ENCODE data around the gene DUSP1. TPM values are rescaled to one million over a fixed set of nuclear protein-coding genes. Genes with fewer than 3 reads are reported as not detected.

Gene DUSP1
- total and polyA plus RNA-seq, 7 donors: 81.8 to 287 (median 141) TPM

DNA sequence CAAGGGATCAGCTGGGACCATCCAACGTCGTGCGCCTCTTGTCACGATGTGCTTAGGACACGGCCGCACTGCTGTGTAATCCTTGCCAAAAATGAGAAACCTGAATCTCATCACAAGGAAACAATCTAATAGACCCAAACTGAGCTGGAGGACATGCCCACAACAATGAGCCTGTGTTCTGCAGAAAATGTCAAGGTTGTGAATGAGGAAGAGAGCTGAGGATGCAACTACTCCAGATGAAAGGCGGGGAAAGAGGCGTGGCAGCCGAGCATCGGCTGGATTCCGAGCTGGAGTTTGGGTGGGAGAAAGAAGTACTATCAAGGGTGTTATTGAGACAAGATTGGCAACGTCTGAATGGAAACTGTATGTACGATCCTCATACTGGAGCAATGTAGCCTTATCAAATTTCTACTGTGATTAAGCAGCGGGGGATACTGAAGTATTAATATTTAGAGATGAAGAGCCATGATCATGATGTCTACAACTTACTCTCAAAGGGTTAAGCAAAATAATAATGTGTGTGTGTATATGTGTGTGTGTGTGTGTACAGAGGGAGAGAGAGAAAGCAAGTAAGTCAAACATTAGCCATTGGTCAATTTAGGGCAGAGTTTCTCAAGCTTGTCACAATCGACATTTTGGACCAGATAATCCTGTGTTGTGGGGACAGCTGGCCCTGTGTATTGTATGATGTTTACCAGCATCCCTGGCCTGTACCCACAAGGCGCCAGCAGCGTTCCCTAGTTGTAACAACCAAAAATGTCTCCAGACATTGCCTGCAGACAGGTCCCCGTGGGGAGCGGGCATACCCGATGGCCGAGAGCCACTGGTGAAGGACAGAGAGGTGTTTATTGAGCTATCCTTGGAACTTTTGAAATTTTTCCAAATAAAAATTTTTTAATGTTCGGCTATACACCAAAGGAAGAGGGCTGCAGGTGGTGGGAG is 46.5 kb downstream of the DUSP1 start:
- H3K36me3 ChIP-seq (ENCODE audit: insufficient read depth in 1 of 2, low read depth in 1 of 2): no peaks in the 10 kb centered on the region
- no peak overlapping the region for H3K4me3 ChIP-seq
- 51 to 57% (median 52%) methylated on average over 22 of the region's 22 CpGs for WGBS, 3 donors
- H3K9me3 ChIP-seq: no peaks in the 10 kb centered on the region
- TF ChIP-seq, protein P1, sequence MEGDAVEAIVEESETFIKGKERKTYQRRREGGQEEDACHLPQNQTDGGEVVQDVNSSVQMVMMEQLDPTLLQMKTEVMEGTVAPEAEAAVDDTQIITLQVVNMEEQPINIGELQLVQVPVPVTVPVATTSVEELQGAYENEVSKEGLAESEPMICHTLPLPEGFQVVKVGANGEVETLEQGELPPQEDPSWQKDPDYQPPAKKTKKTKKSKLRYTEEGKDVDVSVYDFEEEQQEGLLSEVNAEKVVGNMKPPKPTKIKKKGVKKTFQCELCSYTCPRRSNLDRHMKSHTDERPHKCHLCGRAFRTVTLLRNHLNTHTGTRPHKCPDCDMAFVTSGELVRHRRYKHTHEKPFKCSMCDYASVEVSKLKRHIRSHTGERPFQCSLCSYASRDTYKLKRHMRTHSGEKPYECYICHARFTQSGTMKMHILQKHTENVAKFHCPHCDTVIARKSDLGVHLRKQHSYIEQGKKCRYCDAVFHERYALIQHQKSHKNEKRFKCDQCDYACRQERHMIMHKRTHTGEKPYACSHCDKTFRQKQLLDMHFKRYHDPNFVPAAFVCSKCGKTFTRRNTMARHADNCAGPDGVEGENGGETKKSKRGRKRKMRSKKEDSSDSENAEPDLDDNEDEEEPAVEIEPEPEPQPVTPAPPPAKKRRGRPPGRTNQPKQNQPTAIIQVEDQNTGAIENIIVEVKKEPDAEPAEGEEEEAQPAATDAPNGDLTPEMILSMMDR (IDR thresholded peaks at IDR 0.05): no peak
- DNase-seq (no peak), ATAC-seq (no peak)
- intact Hi-C loops (cut with DNase I): no loop called here
- H3K4me1 ChIP-seq: peaks cover 14% of the 10 kb centered on the region
- no peaks in the 10 kb centered on the region for H3K27me3 ChIP-seq (ENCODE audit: insufficient read depth in 3 of 3, low read length in 2 of 3)
- H3K27ac ChIP-seq: no peak overlapping the region

DNA sequence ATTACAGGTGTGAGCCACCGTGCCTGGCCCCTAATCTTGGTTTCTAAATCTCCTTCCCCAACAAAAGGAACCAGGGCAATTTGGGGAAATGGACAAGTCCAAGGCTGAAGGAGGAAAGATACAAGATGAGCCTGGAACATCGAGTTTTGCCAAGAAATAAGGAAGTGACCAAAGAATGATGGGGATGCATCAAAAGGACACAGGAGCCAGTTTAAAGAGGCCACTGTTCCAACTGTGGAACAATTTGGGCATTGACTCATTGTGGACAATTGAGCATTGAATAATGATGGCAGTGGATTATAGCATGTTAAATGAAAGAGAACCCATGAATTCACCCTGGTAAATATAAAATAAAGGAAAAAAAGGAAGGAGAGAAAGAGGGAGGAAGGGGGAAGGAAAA is 47.5 kb downstream of the DUSP1 start:
- H3K27me3 ChIP-seq (ENCODE audit: insufficient read depth in 3 of 3, low read length in 2 of 3): no peaks in the 10 kb centered on the region
- WGBS, 3 donors: 45 to 66% (median 59%) methylated on average over 2 of the region's 2 CpGs
- H3K9me3 ChIP-seq: no peaks in the 10 kb centered on the region
- intact Hi-C loops (cut with DNase I): no loop called here
- TF ChIP-seq, protein P1 (IDR thresholded peaks at IDR 0.05): no peak
- no peak overlapping the region for H3K4me3 ChIP-seq
- DNase-seq (no peak), ATAC-seq (no peak)
- no peak overlapping the region for H3K27ac ChIP-seq
- peaks cover 14% of the 10 kb centered on the region for H3K4me1 ChIP-seq
- H3K36me3 ChIP-seq (ENCODE audit: insufficient read depth in 1 of 2, low read depth in 1 of 2): no peaks in the 10 kb centered on the region

DNA sequence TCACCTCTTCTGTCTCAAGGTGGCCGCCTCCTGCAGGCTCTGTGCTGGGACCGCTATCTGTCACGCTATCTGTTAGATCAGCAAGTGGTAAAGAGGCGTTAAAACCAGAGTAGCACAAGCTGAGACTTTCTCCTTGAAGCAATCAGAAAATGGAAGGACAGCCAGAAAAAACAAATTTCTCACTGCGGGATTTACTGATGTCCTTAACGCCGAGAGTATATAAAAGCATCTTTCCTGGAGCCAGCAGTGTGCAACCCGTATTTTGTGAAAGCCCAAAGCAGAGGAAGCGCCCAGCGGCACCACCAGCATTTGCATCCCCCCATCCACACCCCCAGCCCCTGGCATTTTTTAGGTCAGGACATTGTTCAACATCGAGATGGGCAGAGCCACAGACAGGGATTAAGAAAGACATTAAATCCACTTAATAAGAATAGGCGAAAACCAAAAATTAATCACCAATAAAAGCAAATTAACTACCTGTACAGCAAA is 48.6 kb downstream of the DUSP1 start:
- no peak overlapping the region for H3K4me3 ChIP-seq
- H3K4me1 ChIP-seq: peaks cover 14% of the 10 kb centered on the region
- ATAC-seq: no peak
- H3K27ac ChIP-seq: no peak overlapping the region
- TF ChIP-seq, protein P1 (IDR thresholded peaks at IDR 0.05): no peak
- WGBS, 3 donors: 71 to 77% (median 74%) methylated on average over 12 of the region's 12 CpGs
- intact Hi-C loops (cut with DNase I): no loop called here
- peak in 1 of 2 donors; percentile 9 for DNase-seq
- H3K9me3 ChIP-seq: no peaks in the 10 kb centered on the region
- no peaks in the 10 kb centered on the region for H3K36me3 ChIP-seq (ENCODE audit: insufficient read depth in 1 of 2, low read depth in 1 of 2)
- H3K27me3 ChIP-seq (ENCODE audit: insufficient read depth in 3 of 3, low read length in 2 of 3): no peaks in the 10 kb centered on the region

DNA sequence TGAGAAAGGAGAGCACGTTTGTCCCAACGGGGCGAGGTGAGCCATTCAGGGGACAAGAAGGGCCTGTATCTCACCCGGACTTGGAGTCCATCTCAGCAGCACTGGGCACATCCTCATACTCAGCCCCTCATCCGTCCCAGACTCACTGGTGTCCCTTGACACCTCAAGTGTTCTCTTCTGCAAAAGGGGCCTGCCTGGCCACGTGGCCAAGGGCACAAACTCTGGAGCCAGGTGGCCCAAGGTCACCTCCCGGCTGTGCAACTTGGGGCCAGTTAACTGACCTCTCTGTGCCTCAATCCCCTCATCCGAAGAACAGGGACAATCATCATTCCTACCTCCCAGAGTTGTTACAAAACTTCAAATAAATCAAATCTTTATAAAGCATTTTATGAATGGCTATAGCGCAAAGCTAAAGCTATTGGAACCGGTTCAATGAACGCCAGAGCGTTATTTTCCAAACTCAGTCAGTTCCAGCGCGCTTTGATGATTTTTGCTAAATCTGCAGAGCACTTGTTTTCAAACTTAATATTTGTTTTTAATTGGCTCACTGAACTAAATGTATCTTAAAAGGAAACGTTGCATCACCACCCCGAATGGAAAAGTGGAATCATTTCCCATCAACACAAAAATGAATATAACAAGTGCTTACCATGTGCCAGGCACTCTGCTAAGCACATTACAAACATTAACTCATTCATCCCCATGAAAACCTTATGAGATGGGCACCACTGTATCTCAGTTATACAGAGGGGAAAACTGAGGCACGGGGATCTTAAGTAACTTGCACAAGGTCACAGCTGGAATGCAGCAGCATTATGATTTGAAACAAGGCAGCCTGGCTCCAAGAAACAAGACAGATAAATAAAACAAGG is 49.3 kb downstream of the DUSP1 start:
- 41 to 52% (median 51%) methylated on average over 17 of the region's 17 CpGs for WGBS, 3 donors
- DNase-seq (peak in 1 of 2 donors; percentile 28), ATAC-seq (no peak)
- Histone ChIP-seq H3K9me3 (no peaks in the 10 kb centered on the region), H3K27ac (peak overlapping the region; percentile 70), H3K4me3 (no peak overlapping the region), H3K36me3 (ENCODE audit: insufficient read depth in 1 of 2, low read depth in 1 of 2) (no peaks in the 10 kb centered on the region), H3K4me1 (peaks cover 14% of the 10 kb centered on the region), H3K27me3 (ENCODE audit: insufficient read depth in 3 of 3, low read length in 2 of 3) (no peaks in the 10 kb centered on the region)
- TF ChIP-seq, protein P1 (IDR thresholded peaks at IDR 0.05): no peak
- intact Hi-C loops (cut with DNase I): no loop called here
